Epithelial cell of prostate (primary cell): ENCODE data around the gene ASPG.
"Not testable (repeated sequence)": the region's sequence is repeated elsewhere in the genome, so short reads cannot be mapped to it uniquely, and the experiment has no call there.

Experiments used
- DNase-seq: peaks from one replicate; pipeline ENCODE4 v3.0.0-alpha.2; 2011; ENCODE audit warnings: low read depth, low spot score
- H3K27ac ChIP-seq: fragments of 450-650 bp; 2 replicates; pipeline ENCODE4 v1.5.1; 2017; ENCODE audit warnings: mild to moderate bottlenecking

The ASPG gene

GRCh38 chr14:104142946-104143470, 57.5 kb downstream of the ASPG start:
- no peak for DNase-seq
- H3K27ac ChIP-seq: no peak overlapping the region

DNA sequence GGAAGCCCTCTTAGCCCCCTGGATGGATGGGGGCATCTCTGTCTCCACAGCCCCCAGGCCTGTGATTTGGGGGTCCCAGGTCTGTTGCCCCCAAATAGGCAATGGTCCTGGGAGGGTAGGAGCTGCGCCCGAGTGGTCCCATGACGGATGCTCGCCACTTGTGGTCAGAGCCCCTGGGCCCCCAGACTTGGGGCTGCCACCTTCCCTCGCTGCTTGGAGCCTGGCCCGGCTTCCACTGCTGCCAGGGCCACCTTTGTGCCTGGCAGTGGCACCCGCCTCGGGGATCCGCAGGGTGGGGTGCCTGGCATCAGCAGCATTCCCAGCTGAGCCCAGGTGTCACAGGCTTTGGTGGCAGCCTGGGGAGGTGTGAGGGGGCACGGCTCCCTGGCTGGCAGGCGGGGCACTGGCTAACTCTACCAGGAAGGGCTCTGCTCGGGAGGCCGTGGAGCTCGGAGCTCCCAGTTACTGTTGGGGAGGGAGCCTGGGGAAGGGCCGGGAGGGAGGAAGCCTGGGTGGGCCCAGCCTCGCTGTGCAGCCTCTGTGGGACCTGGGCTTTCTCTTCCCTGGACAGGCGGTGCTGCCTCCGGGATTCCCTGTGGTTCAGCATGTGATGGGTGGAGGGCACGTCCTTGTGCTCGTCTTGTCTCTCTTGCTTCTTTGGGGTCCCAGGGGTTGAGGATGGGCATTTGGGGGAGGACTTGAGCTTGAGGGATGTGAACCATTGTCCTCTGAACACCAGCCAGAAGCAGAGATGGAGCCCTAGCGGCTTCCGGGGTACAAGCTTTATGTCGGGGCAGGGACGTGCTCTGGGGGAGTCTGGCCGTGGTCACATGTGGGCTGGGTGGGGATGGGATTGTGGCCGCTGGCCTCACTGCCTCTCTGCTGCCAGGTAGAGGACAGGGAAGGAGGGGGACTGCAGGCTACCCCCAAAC, 58.3 kb downstream of the ASPG start:
- no peak overlapping the region for H3K27ac ChIP-seq
- DNase-seq: no peak

DNA sequence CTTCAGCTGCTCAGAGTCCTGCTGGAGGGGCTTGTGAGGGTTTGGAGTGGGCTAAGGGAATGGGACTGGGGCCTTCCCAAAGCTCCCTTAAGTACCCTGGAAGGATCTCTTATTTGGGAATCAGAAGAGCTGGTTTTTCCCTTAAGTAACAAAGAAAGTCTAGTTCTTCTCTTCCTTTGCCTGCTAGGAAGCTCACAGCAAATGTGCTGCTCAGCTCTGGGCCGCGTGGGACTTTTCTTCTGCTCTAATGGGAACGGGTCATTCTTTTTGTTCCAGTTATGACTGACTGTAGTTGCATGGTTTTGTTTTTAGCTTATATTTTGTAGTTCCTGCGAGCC, 58.9 kb downstream of the ASPG start:
- DNase-seq: no peak
- H3K27ac ChIP-seq: no peak overlapping the region

GRCh38 chr14:104144911-104145825, 59.7 kb downstream of the ASPG start:
- no peak overlapping the region for H3K27ac ChIP-seq
- no peak for DNase-seq

- DNase-seq: no peak
- no peak overlapping the region for H3K27ac ChIP-seq
Measured at GRCh38 chr14:104145826-104146601, 60.5 kb downstream of the ASPG start.

DNA sequence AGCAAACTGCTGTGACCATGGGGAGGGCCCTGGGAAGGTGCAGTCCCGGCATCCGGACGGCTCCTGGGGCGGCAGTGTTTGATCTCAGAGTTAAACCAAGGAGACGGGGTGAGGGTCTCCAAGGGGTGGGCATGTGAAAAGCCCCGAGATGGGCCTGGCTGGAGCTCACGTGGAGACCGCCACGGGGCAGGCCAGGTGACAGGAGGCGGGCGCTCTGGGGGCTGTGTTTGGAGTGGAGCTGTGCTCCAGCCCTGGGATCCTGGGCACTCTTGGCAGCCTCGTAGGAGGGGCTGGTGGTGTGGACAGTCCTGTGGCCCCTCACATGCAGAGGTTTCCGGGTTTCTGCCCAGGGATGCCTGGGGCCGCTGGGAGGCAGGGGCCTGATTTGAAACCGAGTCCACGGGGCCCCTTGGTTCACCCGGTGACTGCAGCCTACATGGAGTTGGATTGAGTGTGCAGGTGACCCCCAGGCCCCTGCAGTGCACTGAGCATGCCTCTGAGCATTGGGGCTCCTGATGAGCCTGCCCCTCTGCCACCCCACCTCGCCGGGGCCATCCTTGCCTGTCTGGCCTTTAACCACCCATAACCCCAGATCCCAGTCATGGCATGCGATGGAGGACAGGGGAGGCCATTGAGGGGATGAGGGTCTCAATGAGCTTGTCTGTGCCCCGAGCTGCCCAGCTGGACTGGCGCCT, 61.3 kb downstream of the ASPG start:
- no peak overlapping the region for H3K27ac ChIP-seq
- DNase-seq: no peak

- no peak for DNase-seq
- no peak overlapping the region for H3K27ac ChIP-seq
Measured at GRCh38 chr14:104147346-104148125, 62.0 kb downstream of the ASPG start.

GRCh38 chr14:104148433-104149277, 63.2 kb downstream of the ASPG start:
- H3K27ac ChIP-seq: no peak overlapping the region
- DNase-seq: no peak

GRCh38 chr14:104149278-104149595, 63.7 kb downstream of the ASPG start:
- DNase-seq: no peak

DNA sequence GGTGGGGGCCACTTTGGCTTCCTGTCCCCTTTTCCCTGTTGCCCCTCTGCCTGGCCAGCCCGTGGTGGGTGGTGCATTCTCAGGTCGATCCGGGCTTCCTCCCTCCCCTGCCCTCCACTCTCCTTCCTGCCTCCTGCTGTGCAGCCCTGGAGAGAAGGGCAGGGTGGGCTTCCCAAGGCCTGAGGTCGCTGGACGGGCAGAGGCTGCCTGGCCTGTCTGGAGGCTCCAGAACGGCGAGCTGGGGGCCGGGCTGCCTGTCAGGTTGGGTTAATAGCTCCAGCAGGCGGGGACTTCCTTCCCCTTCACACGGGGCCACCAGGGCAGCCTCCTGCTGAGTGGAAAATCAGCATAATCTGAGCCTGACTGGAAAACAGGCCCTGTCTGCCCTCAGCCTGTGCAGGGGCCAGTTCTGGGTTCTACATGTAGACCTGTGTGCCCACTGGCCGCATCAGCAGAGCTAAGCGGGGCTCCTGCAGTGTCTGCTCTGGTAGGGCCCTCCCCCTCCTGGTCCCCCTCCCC, 64.2 kb downstream of the ASPG start:
- DNase-seq: no peak
- H3K27ac ChIP-seq: no peak overlapping the region

More at GRCh38 chr14:104149278-104149595, 63.7 kb downstream of the ASPG start:
- no peak overlapping the region for H3K27ac ChIP-seq

DNA sequence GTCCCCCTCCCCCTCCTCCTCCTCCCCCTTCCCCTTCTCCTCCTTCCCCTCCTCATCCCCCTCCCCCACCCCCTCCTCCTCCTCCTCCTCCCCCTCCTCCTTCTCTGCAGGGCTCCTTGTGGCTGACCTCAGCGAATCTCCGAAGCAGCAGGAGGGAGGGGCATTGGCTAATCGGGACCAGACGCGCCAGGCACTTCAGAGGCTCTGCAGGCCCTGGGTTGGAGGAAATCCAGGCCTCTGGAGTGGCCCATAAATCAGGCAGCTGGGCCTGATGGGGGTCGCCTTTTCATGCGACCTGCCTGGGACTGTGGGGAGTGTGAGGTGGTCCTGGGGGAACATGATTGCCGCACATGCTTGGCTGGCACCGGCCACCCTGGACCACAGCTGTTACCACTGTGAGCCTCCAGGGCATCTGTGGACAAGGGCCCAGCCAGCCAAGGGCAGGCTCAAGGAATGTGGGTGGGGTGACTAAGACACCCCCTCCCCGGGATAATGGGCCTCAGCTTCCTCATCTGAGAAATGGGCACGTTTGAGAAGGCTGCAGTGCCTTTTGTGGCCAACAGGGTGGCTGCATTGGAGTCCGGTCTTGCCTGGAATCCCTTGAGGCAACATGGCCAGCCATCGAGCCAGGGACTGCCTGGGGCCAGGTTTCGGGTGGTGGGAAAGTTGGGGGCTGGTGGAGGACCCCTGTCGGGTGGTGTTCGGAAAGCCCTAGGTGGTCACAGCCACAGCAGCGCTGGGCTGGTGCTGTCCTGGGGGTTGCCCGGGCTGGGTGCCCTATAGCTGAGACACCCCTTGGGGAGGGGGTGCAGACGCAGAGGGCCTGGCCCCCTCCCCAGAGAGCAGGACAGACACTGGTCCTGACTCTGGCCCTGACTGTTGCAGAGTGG, 64.9 kb downstream of the ASPG start:
- no peak for DNase-seq
- H3K27ac ChIP-seq: no peak overlapping the region

DNA sequence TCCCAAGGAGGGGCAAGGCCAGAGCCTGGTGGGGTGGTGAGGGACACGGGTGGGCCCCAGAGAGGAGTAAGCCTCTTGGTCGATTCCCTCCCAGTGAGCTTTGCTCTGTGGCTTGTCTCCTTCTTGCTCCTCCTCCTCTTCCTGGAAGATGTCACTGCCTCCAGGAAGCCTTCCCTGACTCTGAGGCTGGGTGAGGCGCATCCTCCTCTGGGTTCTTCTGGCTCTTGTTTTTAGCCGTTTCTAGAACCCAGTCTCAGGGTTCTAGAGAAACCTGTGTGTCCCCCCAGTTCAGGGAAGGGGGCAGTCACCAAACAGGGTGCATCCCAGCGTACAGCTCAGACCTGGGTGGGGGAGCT, 65.5 kb downstream of the ASPG start:
- no peak for DNase-seq
- no peak overlapping the region for H3K27ac ChIP-seq

DNA sequence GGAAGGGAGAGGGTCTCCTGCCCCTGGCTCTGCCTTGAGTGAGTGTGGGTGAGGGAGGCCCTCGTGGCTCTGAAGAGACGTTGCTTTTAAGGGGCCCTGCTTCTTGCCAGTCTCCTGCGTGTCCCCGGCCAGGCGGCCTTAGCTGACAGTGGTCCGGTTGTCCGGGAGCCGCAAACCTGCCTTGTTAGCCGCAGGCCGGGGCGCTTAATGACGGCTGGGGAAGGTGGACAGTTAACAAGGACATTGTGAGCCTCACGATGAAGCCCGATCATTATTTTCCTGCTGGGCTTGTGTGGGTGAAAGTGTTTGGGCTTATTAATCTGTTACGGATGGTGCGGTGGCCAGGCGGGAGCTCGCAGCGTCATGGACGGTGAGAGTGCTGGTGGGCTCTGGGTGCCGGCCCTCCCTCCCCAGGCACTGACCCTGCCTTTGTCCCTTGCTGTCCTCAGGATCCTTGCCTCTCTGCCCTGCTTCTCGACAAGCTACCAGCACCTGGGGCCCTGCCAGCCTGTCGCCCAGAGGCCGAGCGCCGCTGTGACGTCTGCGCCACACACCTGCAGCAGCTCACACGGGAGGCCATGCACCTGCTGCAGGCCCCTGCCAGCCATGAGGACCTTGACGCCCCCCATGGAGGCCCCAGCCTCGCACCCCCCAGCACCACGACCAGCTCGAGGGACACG, 66.2 kb downstream of the ASPG start:
- H3K27ac ChIP-seq: no peak overlapping the region
- DNase-seq: no peak

GRCh38 chr14:104152246-104152575, 66.7 kb downstream of the ASPG start:
- no peak overlapping the region for H3K27ac ChIP-seq
- DNase-seq: no peak

GRCh38 chr14:104152686-104153393, 67.3 kb downstream of the ASPG start:
- DNase-seq: no peak
- no peak overlapping the region for H3K27ac ChIP-seq

DNA sequence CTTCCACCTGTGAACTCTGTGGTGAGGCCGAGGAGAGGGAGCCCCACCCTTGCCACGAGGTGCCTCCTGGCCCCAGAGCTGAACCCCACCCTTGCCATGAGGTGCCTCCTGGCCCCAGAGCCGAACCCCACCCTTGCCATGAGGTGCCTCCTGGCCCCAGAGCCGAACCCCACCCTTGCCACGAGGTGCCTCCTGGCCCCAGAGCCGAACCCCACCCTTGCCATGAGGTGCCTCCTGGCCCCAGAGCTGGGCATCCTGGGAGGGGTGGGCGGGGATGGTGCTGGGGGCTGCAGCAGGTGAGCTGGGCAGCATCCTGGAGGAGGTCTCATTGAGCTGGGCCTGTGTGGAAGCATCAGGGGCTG, 67.9 kb downstream of the ASPG start:
- H3K27ac ChIP-seq, DNase-seq: not testable (repeated sequence)
